Smooth muscle cell (in vitro differentiated cells): Measurements from ENCODE around the gene DCST1. TPM values are rescaled to one million over a fixed set of nuclear protein-coding genes. Genes with fewer than 3 reads are reported as not detected.

Experiments
- DNase-seq: peaks from one replicate; lab custom pipeline; 2025; ENCODE audit not compliant: unreplicated experiment; lab: John Stamatoyannopoulos, UW
- H2AFZ ChIP-seq: fragments of 200-600 bp; sonication (generic); 2 replicates; pipeline ENCODE4 v1.6.0; 2016; ENCODE audit warnings: antibody characterized with exemption, low read depth, mild to moderate bottlenecking
- H3F3A ChIP-seq: fragments of 200-600 bp; sonication (generic); 2 replicates; pipeline ENCODE4 v1.6.0; 2017; ENCODE audit warnings: antibody characterized with exemption, low read depth
- H3K27ac ChIP-seq: fragments of 200-600 bp; sonication (generic); 2 replicates; pipeline ENCODE4 v1.5.1; 2016; ENCODE audit warnings: low read depth, mild to moderate bottlenecking
- H3K27me3 ChIP-seq: fragments of 200-600 bp; sonication (generic); 2 replicates; pipeline ENCODE4 v1.6.1; 2016; ENCODE audit warnings: low read depth, mild to moderate bottlenecking
- H3K36me3 ChIP-seq: fragments of 200-600 bp; sonication (generic); 2 replicates; pipeline ENCODE4 v1.5.1; 2016; ENCODE audit warnings: low read depth
- H3K4me1 ChIP-seq: fragments of 200-600 bp; sonication (generic); 2 replicates; pipeline ENCODE4 v1.5.1; 2016; ENCODE audit warnings: low read depth
- H3K4me2 ChIP-seq: fragments of 200-600 bp; sonication (generic); 2 replicates; pipeline ENCODE4 v1.6.0; 2016; ENCODE audit warnings: mild to moderate bottlenecking
- H3K4me3 ChIP-seq: fragments of 200-600 bp; sonication (generic); 2 replicates; pipeline ENCODE4 v1.5.1; 2016; ENCODE audit warnings: mild to moderate bottlenecking
- H3K79me2 ChIP-seq: fragments of 200-600 bp; sonication (generic); 2 replicates; pipeline ENCODE4 v1.6.0; 2016; ENCODE audit warnings: low read depth, mild to moderate bottlenecking
- H3K9ac ChIP-seq: fragments of 200-600 bp; sonication (generic); 2 replicates; pipeline ENCODE4 v1.6.0; 2016; ENCODE audit warnings: low read depth
- H3K9me3 ChIP-seq: fragments of 200-600 bp; sonication (generic); replicated peaks from 2 replicates; pipeline ENCODE4 v1.5.1; 2016; ENCODE audit warnings: low read depth
- H4K20me1 ChIP-seq: fragments of 200-600 bp; sonication (generic); 2 replicates; pipeline ENCODE4 v1.6.0; 2016; ENCODE audit warnings: low read depth
- WGBS: methylation state at CpG from one replicate; pipeline ENCODE4 v1.1.7; 2016; ENCODE audit warnings: low lambda C conversion rate; 5-methylcytosine and 5-hydroxymethylcytosine counted together
- polyA plus RNA-seq: library from polyadenylated mRNA; unstranded; fragments of >200 nt; fragmentation: Nextera tagmentation; extraction: Ambion mirVana; gene quantifications from 2 replicates; pipeline ENCODE4 v1.2.1, GENCODE V29; 2016
- total RNA-seq: library from RNA; depleted of rRNA; stranded (reverse); fragments of >200 nt; gene quantifications from 2 replicates; pipeline ENCODE4 v1.2.3, GENCODE V29; 2014
- TF ChIP-seq, protein P1 (sequence below): fragments of 200-600 bp; sonication (generic); IDR thresholded peaks from 2 replicates; pipeline ENCODE4 v1.5.1; 2017; ENCODE audit warnings: borderline replicate concordance, mild to moderate bottlenecking, antibody characterized with exemption; ENCODE audit not compliant: insufficient read depth, poor library complexity, severe bottlenecking

Gene DCST1
- total and polyA plus RNA-seq, 2 experiments from 2014 or later, result not detected

DNA sequence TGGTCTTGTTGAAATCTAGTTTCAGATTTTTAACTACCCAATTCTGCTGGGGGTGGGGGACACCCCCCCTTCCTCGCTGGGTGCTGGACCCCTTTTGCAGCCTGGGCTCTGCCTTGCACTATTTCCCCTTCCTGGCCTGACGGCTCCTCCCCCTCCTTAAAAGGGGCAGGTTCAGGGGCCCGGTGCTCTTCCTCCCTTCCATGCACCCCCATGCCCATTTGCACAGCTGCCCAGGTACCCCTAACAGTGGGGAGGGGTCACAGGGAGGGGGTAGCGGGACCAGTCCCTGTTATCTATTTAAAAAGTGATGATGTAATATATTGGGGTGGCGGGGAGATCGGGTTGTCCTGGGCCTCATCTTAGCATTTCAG lies 15.7 kb upstream of the DCST1 start:
- Histone ChIP-seq H3K27me3 (no peaks in the 10 kb centered on the region), H3K36me3 (no peaks in the 10 kb centered on the region), H4K20me1 (peaks cover 10% of the 10 kb centered on the region), H3K4me1 (peaks cover 7% of the 10 kb centered on the region), H3K79me2 (no peaks in the 10 kb centered on the region), H3K9me3 (no peaks in the 10 kb centered on the region), H2AFZ (no peak overlapping the region), H3K4me3 (peak overlapping the region; percentile 47), H3K9ac (no peak overlapping the region), H3K4me2 (peak overlapping the region; percentile 83), H3K27ac (no peak overlapping the region), H3F3A (peaks cover 3% of the 10 kb centered on the region)
- TF ChIP-seq, protein P1, sequence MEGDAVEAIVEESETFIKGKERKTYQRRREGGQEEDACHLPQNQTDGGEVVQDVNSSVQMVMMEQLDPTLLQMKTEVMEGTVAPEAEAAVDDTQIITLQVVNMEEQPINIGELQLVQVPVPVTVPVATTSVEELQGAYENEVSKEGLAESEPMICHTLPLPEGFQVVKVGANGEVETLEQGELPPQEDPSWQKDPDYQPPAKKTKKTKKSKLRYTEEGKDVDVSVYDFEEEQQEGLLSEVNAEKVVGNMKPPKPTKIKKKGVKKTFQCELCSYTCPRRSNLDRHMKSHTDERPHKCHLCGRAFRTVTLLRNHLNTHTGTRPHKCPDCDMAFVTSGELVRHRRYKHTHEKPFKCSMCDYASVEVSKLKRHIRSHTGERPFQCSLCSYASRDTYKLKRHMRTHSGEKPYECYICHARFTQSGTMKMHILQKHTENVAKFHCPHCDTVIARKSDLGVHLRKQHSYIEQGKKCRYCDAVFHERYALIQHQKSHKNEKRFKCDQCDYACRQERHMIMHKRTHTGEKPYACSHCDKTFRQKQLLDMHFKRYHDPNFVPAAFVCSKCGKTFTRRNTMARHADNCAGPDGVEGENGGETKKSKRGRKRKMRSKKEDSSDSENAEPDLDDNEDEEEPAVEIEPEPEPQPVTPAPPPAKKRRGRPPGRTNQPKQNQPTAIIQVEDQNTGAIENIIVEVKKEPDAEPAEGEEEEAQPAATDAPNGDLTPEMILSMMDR, result no peak
- DNase-seq, result no peak
- 82% methylated on average over 6 of the region's 6 CpGs for WGBS

DNA sequence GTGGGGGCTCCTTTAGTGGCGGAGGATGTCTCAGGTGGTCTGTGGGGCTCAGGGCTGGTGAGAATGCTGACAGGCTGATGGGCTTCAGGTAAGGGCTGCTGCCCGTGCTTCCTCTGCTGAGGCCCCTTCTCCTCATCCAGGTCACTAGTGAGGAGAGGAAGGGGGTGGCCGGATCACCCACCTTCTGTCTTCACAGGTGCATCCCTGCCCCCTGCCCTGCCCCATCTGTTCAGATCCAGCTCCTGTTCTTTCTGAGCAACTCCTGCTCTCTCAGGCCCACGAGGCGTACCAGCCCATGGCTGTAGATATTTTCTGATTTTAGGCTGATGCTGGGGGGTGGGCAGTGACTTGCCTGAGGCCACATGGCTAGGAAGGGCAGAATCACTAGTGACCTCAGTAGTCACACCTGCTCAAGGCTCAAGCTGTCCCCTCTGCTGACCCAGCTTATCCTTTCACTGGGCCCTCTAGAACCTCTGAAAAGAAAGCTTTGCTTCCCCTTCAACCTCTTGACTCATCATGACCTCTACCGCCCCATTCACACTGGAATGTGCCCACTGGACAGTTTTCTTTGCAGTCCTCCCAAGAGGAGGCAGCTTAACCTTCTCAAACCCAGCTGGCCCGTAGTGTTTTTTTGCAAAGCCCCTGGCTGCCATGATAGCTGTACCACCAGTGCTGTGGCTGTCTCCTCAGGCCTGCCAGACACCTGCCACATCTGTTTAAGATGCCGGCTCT lies 14.8 kb upstream of the DCST1 start:
- H3K27ac ChIP-seq, result no peak overlapping the region
- H4K20me1 ChIP-seq, result peaks cover 4% of the 10 kb centered on the region
- 91% methylated on average over 8 of the region's 8 CpGs for WGBS
- no peak for DNase-seq
- no peak overlapping the region for H3K4me3 ChIP-seq
- H3K36me3 ChIP-seq, result no peaks in the 10 kb centered on the region
- no peak overlapping the region for H2AFZ ChIP-seq
- no peaks in the 10 kb centered on the region for H3K9me3 ChIP-seq
- H3F3A ChIP-seq, result peaks cover 3% of the 10 kb centered on the region
- no peaks in the 10 kb centered on the region for H3K79me2 ChIP-seq
- H3K4me1 ChIP-seq, result peaks cover 7% of the 10 kb centered on the region
- H3K27me3 ChIP-seq, result no peaks in the 10 kb centered on the region
- H3K4me2 ChIP-seq, result no peak overlapping the region
- no peak overlapping the region for H3K9ac ChIP-seq
- TF ChIP-seq, protein P1, result no peak

- no peaks in the 10 kb centered on the region for H3K36me3 ChIP-seq
- no peaks in the 10 kb centered on the region for H3K9me3 ChIP-seq
- no peak for DNase-seq
- no peak overlapping the region for H3K4me2 ChIP-seq
- TF ChIP-seq, protein P1, result no peak
- no peaks in the 10 kb centered on the region for H4K20me1 ChIP-seq
- no peak overlapping the region for H3K9ac ChIP-seq
- 83% methylated on average over 11 of the region's 11 CpGs for WGBS
- H2AFZ ChIP-seq, result no peak overlapping the region
- no peaks in the 10 kb centered on the region for H3K79me2 ChIP-seq
- no peaks in the 10 kb centered on the region for H3K27me3 ChIP-seq
- no peak overlapping the region for H3K4me3 ChIP-seq
- H3K27ac ChIP-seq, result no peak overlapping the region
- peaks cover 7% of the 10 kb centered on the region for H3K4me1 ChIP-seq
- H3F3A ChIP-seq, result peaks cover 3% of the 10 kb centered on the region
These were observed 14.0 kb upstream of the DCST1 start for GRCh38 chr1:155019377-155020245.
